ENCODE measurements around the gene SLC12A3. TPM values are rescaled to one million over a fixed set of nuclear protein-coding genes. Genes with fewer than 3 reads are reported as not detected.

Gene SLC12A3
- total RNA-seq, 6 donors from 2014 or later, result 0.06 to 0.61 TPM; not detected in 4

GRCh38 chr16:56892705-56893104 lies 27.7 kb downstream of the SLC12A3 start:
- no peak for ATAC-seq (ENCODE audit: low FRiP score in 2 of 2)
- Histone ChIP-seq H3K27ac (no peak overlapping the region), H3K27me3 (no peaks in the 10 kb centered on the region), H3K4me3 (no peak overlapping the region), H3K4me1 (no peaks in the 10 kb centered on the region), H3K9me3 (no peaks in the 10 kb centered on the region), H3K36me3 (no peaks in the 10 kb centered on the region)
- WGBS, 2 donors, result 96 to 97% methylated on average over 6 to 14 of the region's 14 CpGs
- DNase-seq, result peak in 1 of 2 donors; percentile 76
- TF ChIP-seq POLR2A (IDR thresholded peaks at IDR 0.05) (no peak), CTCF (IDR thresholded peaks at IDR 0.05) (no peak), POLR2AphosphoS5 (IDR thresholded peaks at IDR 0.05) (no peak), EP300 (IDR thresholded peaks at IDR 0.05) (no peak)

- WGBS, 2 donors, result 92% methylated on average over 12 of the region's 12 CpGs
- no peak for TF ChIP-seq CTCF (IDR thresholded peaks at IDR 0.05)
- no peak for TF ChIP-seq POLR2A (IDR thresholded peaks at IDR 0.05)
- no peak for TF ChIP-seq EP300 (IDR thresholded peaks at IDR 0.05)
- no peak for TF ChIP-seq POLR2AphosphoS5 (IDR thresholded peaks at IDR 0.05)
- DNase-seq (no peak), ATAC-seq (ENCODE audit: low FRiP score in 2 of 2) (no peak)
- H3K27me3 ChIP-seq, result no peaks in the 10 kb centered on the region
- H3K36me3 ChIP-seq, result no peaks in the 10 kb centered on the region
- H3K4me1 ChIP-seq, result no peaks in the 10 kb centered on the region
- H3K9me3 ChIP-seq, result no peaks in the 10 kb centered on the region
- no peak overlapping the region for H3K27ac ChIP-seq
- no peak overlapping the region for H3K4me3 ChIP-seq
Observed at GRCh38 chr16:56894331-56894917, 29.4 kb downstream of the SLC12A3 start.

GRCh38 chr16:56895813-56896212 lies 30.8 kb downstream of the SLC12A3 start:
- Histone ChIP-seq H3K4me1 (no peaks in the 10 kb centered on the region), H3K36me3 (no peaks in the 10 kb centered on the region), H3K27ac (no peak overlapping the region), H3K4me3 (no peak overlapping the region), H3K9me3 (no peaks in the 10 kb centered on the region), H3K27me3 (no peaks in the 10 kb centered on the region)
- 69 to 81% methylated on average over 4 of the region's 4 CpGs for WGBS, 2 donors
- TF ChIP-seq POLR2AphosphoS5 (IDR thresholded peaks at IDR 0.05) (no peak), CTCF (IDR thresholded peaks at IDR 0.05) (no peak), EP300 (IDR thresholded peaks at IDR 0.05) (no peak), POLR2A (IDR thresholded peaks at IDR 0.05) (no peak)
- no peak for DNase-seq
- no peak for ATAC-seq (ENCODE audit: low FRiP score in 2 of 2)

- Histone ChIP-seq H3K27me3 (no peaks in the 10 kb centered on the region), H3K36me3 (no peaks in the 10 kb centered on the region), H3K4me3 (no peak overlapping the region), H3K9me3 (no peaks in the 10 kb centered on the region), H3K27ac (no peak overlapping the region), H3K4me1 (no peaks in the 10 kb centered on the region)
- WGBS, 2 donors, result 84 to 100% methylated on average over 1 to 3 of the region's 3 CpGs
- ATAC-seq (ENCODE audit: low FRiP score in 2 of 2) (no peak), DNase-seq (no peak)
- no peak for TF ChIP-seq POLR2AphosphoS5 (IDR thresholded peaks at IDR 0.05)
- no peak for TF ChIP-seq CTCF (IDR thresholded peaks at IDR 0.05)
- no peak for TF ChIP-seq POLR2A (IDR thresholded peaks at IDR 0.05)
- no peak for TF ChIP-seq EP300 (IDR thresholded peaks at IDR 0.05)
Observed at GRCh38 chr16:56896244-56896643, 31.2 kb downstream of the SLC12A3 start.
